NCI-H2227 treated with DMSO at 0.1 percent for 48 hours (cell line): ENCODE measurements around the gene PEAK1.
"Not testable (repeated sequence)": the region's sequence is repeated elsewhere in the genome, so short reads cannot be mapped to it uniquely, and the experiment has no call there.

Experiments
- DNase-seq: peaks from one replicate; lab custom pipeline; 2025; lab: John Stamatoyannopoulos, UW

PEAK1 gene

GRCh38 chr15:77295446-77295845 lies 124.5 kb downstream of the PEAK1 start:
- no peak for DNase-seq

DNA sequence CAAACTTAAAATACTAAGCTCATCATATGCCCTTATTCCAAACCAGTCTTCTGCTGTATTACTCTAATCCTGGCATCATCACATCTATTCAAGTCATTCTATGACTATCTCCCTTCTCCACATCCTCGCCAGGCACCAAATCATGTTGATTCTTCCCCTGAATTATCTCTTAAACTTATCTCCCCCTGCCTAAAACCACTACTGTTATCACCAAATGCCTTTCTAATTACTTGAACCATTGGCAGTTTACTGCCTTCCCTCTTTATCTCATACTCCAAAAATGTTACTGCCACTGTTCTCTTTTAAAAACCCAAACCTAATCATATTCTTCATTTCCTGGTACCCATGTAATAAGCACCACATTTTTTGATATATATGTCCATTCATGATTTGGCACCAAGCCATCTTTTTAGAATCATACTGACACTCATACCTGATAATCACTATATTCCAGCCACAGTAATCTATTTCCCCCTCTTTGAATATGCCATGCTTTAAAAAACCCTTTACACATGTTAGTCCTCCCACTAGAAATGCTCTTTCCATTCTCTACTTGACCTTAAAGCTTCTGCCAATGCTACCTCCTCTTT lies 126.8 kb downstream of the PEAK1 start:
- no peak for DNase-seq

DNA sequence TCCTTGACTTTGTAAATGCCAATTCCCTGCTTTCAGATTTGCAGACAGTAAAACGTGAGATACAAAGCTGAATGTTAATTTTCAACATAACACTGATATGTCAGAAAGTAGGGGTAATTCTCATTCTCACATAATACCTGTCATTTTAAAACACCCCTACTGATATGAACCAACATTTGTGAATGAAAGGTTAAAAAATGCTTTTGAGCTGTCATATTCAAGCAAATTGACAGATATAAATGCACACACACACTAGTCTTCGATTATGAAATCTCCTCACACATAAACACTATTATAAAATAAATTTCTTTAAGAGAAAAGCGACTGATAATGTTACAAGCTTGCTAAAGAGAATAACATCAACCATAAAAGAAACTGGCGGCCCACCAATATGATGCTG lies 128.8 kb downstream of the PEAK1 start:
- DNase-seq = no peak

GRCh38 chr15:77287385-77287784 lies 132.5 kb downstream of the PEAK1 start:
- DNase-seq = no peak

DNA sequence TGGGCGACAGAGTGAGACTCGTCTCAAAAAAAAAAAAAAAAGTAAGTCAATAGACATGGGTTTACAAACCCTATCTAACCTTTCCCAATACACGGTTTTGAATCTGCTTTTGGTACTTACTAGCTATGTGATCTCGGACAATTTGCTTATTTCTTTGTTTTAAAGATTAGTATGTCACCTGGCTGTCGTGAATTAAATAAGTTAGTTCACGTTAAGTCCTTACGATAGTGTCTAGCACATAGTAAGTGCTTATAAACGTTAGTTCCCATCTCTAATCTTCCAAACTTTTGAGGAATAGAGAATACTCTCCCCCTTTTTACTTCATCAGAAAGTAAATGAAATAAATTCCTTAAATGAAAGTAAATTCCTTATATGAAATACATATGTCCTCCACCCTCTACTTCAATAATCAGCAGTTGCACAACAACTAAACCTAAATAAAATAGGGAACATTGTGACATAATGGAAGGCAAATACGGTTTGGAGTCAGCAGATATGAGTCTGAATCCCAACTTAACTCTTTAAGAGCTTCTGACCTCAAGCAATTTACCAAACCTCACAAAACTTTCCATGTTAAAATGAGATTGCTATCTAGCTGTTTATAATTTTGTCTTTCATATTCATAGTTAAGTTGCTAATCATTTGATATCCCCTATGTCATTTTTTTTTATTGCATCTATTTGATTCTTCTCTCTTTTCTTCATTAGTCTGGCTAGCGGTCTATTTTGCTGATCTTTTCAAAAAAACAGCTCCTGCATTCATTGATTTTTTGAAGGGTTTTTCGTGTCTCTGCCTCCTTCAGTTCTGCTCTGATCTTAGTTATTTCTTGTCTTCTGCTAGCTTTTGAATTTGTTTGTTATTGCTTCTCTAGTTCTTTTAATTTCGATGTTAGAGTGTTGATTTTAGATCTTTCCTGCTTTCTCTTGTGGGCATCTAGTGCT lies 134.6 kb downstream of the PEAK1 start:
- no peak for DNase-seq

DNA sequence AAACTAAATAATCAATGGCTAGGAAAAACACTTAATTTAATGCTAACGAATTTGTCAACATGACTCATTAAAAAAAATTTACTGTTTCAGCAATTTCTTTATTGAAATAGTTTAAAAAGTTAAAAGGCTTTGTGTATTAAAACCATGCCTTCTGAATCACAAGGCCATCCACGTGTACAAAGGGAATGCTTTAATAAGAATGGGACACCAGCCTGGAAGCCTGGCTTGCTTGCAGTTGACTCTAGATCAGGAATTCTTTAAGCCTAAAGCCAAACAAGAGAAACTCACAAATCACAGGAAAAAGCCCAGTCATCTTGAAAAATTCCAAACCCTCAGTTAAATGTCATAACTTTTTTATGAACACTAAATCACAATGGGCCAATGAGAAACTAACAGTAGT lies 137.6 kb downstream of the PEAK1 start:
- DNase-seq = no peak

- DNase-seq = no peak
Observed at GRCh38 chr15:77276943-77277342, 143.0 kb downstream of the PEAK1 start.

DNA sequence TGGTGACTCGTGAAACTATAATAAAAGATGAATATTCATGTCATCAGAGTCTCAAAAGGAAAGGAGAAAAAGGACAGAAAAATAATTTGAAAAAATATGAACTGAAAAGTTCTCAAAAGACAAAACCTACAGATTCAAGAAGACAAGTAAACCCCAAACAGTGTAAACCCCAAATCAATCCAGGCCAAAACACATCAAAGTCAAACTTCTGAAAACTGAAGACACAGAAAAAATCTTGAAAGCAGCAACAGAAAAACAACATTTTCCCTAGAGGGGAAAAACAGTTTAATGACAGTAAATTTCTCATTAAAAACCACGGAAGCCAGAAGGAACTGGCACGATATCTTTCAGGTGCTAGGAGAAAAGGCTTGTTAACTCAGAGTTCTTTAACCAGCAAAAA lies 143.8 kb downstream of the PEAK1 start:
- DNase-seq = no peak

- DNase-seq = not testable (repeated sequence)
Observed at GRCh38 chr15:77273136-77273535, 146.8 kb downstream of the PEAK1 start.

DNA sequence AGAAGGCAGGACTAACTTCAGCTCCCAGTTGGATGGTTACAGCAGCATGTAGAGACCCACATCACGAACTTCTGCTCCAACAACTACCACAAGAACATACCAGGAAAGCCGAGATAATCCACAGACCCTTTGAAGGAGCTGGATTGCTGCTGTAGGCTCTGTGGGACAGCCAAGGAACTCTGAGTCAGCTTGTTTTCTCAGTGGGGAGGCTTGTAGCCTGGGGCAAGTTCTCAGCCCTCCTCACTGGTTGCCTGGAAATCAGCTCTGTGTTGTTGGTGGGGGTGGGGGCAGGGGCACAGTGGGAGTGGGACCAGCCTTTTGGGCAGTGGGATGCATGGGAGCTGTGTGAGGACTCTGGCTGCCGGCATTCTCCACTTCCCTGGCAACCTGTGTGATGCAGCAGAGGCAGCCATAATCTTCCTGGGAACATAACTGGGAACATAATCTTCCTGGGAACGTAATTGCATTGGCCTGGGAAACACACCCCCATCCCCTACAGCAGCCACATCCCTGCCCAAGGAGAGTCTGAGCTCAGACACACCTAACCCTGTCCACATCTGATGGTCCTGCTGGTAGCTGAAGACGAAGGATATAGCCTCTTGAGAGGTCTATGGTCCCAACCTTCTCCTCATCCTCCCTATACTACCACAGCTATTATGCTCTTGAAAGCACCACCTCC lies 153.1 kb downstream of the PEAK1 start:
- no peak for DNase-seq

DNA sequence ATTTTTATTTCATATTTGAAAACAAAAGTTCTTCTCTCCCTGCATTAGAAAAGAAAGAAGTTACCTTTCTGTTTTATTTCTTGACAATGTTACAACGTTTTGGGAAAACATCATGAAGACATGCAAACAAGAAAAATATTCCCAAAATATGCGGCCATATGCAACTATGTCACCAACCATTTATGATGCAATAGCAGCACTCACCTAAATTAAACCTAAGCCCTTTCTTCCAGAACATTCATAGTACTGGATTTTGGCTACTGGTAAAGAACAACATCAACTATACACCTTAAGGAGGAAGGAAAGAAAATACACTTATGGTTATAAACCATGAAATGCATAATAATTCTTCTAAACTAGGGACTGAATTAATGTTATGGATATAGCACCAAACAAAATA lies 164.5 kb downstream of the PEAK1 start:
- no peak for DNase-seq

DNA sequence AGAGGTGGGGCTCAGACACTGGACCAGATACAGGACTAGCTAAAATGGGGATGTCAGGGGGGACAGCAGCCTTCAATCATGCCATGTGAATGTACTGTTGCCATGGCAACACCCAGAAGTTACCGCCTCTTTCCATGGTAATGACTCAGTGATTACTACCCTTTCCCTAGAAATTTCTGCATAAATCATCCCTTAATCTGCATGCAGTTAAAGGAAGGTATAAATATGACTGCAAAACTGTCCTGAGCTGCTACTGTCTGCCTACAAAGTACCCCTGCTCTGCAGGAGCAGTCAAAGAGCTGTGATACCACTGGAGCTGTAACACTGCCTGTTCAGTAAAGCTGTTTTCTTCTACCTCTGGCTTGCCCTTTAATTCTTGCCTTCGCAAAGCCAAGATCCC lies 168.2 kb downstream of the PEAK1 start:
- no peak for DNase-seq

- no peak for DNase-seq
Observed at GRCh38 chr15:77247116-77247515, 172.8 kb downstream of the PEAK1 start.

- DNase-seq = no peak
Observed at GRCh38 chr15:77243716-77244401, 176.0 kb downstream of the PEAK1 start.

DNA sequence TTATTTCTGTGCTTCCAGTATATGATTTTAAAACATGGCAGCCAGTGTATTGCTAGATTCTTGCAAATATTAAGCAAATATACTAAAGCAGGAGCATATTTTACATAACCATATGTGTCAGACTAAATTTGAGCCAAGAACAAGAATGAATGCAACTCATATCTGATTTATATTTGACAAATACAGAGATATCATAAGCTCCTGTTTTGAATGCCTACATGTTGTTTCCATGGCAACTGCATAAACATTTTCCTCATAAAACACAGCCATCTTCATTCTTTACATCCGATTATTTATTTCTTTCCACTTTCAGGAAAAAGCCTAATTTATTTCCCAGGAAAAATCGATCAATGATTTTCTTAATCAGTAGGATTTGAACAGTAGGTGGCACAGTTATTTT lies 176.8 kb downstream of the PEAK1 start:
- DNase-seq = no peak

DNA sequence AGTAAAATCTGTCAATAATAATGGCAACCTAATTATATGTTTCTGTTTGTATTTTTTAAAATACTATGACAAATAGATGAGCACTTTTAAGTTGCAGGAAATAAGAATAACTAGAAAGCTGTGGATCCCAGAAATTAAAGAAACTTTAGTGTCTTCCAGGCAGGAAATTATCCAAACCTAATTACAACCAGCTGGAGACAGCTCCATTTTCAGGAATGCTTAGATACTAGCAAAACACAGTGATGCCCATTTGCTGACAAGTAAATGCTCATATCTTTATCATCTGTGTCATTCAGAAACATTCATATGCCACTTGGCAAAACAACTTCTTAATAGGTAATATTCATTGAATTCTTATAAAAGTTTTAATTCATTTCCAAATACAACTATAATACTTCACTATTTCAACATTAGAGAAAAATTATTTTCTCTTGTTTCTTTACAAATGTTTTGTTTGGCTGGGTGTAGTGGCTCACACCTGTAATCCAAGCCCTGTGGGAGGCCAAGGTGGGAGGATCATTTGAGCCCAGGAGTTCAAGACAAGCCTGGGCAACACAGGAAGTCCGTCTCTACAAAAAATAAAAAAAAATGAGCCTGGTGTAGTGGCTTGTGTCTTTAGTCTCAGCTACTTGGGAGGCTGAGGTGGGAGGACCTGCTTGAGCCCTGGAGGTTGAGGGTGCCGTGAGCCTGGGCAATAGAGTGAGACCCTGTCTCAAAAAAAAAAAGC lies 179.9 kb downstream of the PEAK1 start:
- no peak for DNase-seq

DNA sequence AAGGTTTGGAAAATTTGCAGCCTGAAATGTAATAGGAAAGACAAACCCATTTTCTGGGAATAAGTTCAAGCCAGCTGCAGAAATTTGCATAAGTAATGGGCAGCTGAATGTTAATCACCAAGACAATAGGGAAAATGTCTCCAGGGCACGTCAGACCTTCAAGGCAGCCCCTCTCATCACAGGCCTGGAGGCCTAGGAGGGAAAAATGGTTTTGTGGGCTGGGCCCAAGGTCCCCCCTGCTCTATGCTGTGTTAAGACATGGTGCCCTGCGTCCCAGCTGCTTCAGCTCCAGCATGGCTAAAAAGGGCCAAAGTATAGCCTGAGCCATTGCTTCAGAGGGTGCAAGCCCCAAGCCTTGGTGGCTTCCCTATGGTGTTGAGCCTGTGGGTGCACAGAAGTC lies 184.3 kb downstream of the PEAK1 start:
- DNase-seq = no peak

DNA sequence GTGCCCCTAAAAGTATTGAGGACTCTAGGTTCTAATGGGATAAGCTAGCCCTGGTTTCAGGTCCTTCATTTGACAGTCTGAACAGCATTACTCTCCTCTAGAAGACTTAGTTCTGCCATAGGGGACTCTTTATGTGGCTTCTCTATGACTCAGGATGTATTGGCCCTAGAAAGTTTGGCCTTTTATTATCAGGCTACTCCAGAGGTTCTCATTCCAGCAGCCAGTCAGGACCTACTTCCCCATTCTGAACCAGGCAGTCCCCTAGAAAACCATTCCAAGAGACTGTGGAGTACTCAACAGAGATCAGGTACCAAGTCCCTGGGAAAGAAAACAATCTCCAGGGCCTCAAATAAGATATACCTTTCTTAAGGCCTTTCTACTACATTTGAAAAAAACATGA lies 191.1 kb downstream of the PEAK1 start:
- no peak for DNase-seq

- DNase-seq = no peak
Observed at GRCh38 chr15:77226652-77227051, 193.3 kb downstream of the PEAK1 start.

DNA sequence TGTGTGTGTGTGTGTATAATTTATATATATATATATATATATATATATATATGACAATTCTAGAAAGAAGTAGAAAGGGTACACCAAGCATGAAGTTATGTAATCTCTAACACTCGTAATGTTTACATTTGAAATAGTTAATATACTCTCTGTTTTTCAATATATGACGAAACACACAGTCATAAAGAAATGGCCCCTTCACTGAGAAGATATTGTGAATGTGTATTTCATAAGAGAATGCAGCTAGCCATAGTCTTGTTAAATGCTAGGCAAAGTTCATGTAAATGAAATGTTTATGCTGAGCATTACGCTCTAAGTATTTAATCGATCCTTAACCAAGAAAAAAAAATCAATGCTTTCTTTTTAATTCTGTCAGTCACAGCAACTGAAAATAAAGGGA lies 194.3 kb downstream of the PEAK1 start:
- no peak for DNase-seq

GRCh38 chr15:77225088-77225487 lies 194.8 kb downstream of the PEAK1 start:
- DNase-seq = no peak

DNA sequence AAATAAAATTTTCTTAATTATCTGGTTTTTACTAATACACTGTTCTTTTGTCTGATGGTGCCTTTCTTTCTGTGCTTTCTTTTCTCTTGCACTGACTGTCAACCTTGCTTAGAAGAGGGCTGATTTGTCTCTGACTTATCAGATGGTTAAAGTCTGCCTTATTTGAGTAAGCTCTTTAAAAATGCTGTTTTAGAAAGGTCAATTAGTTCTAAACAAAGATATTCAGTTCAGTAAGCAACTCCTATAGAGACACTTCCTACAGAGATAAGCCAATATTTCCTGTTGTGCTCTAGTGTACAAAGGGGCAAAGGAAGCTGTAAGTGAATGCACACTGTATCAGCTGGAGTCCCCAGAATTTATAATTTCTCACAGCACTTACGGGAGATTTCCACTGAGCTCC lies 195.6 kb downstream of the PEAK1 start:
- DNase-seq = no peak
